Natural killer cell (primary cell): ENCODE results near the gene CEACAM6. TPM values are rescaled to one million over a fixed set of nuclear protein-coding genes. Genes with fewer than 3 reads are reported as not detected.
"Not testable (repeated sequence)": the region's sequence is repeated elsewhere in the genome, so short reads cannot be mapped to it uniquely, and the experiment has no call there.

Experiments used
- ATAC-seq, 3 donors: fragments of 150-1000 bp in 2 of 3; fragments of 200-7000 bp in 1 of 3; cut with Tn5 transposase; 1 replicate in 1 of 3; 2 replicates in 2 of 3; pipeline ENCODE4 v1.10.0; 2021; ENCODE audit warnings: mild to moderate bottlenecking in 2 of 3, moderate library complexity in 2 of 3
- DNase-seq, 2 donors: peaks; one replicate each; pipeline versions ENCODE4 v3.0.0 to v3.0.0-alpha.2; 2013 to 2021; ENCODE audit warnings: mixed read lengths in 1 of 2
- H3K27ac ChIP-seq: one replicate; pipeline ENCODE4 v1.5.1; 2013; ENCODE audit warnings: mild to moderate bottlenecking, low read length
- H3K27me3 ChIP-seq: one replicate; pipeline ENCODE4 v1.6.1; 2013; ENCODE audit warnings: low read length; ENCODE audit not compliant: control insufficient read depth, insufficient read depth
- H3K36me3 ChIP-seq: one replicate; pipeline ENCODE4 v1.6.1; 2013; ENCODE audit warnings: low read length; ENCODE audit not compliant: control insufficient read depth, insufficient read depth
- H3K4me1 ChIP-seq: one replicate; pipeline ENCODE4 v1.6.1; 2013; ENCODE audit warnings: low read length; ENCODE audit not compliant: control insufficient read depth, insufficient read depth
- H3K4me3 ChIP-seq: one replicate; pipeline ENCODE4 v1.5.1; 2013; ENCODE audit warnings: low read length
- H3K9me3 ChIP-seq: one replicate; pipeline ENCODE4 v1.6.1; 2013; ENCODE audit warnings: low read length; ENCODE audit not compliant: control insufficient read depth, insufficient read depth
- H3K27ac Mint-ChIP-seq, 2 donors: one replicate each; pipeline ENCODE4 v1.8.0; 2022; ENCODE audit warnings: mild to moderate bottlenecking in 2 of 2, mixed read lengths in 2 of 2, moderate library complexity in 1 of 2
- H3K27me3 Mint-ChIP-seq, 2 donors: one replicate each; pipeline ENCODE4 v1.8.0; 2022; ENCODE audit warnings: low read depth in 2 of 2, mixed read lengths in 2 of 2
- H3K36me3 Mint-ChIP-seq: one replicate; pipeline ENCODE4 v1.8.0; 2022; ENCODE audit warnings: mixed read lengths
- H3K4me1 Mint-ChIP-seq, 2 donors: one replicate each; pipeline ENCODE4 v1.8.0; 2022; ENCODE audit warnings: mixed read lengths in 2 of 2
- H3K4me3 Mint-ChIP-seq: one replicate; pipeline ENCODE4 v1.8.0; 2022; ENCODE audit warnings: mild to moderate bottlenecking, moderate library complexity, mixed read lengths
- H3K9me3 Mint-ChIP-seq, 2 donors: one replicate each; pipeline ENCODE4 v1.8.0; 2022; ENCODE audit warnings: mixed read lengths in 2 of 2
- CTCF ChIP-seq: fragments of 200-600 bp; IDR thresholded peaks from one replicate; pipeline ENCODE4 v1.8.0; 2022; ENCODE audit warnings: antibody characterized with exemption
- WGBS: methylation state at CpG from one replicate; pipeline ENCODE4 v1.1.7; 2013; ENCODE audit warnings: missing lambda C conversion rate; ENCODE audit not compliant: insufficient coverage; 5-methylcytosine and 5-hydroxymethylcytosine counted together
- intact Hi-C: fragments of 100-400 bp; cut with micrococcal nuclease; formaldehyde crosslinking; loops from one replicate; pipeline ENCODE4 v1.14.2; 2022
- total RNA-seq, 4 donors: library from RNA; stranded (reverse); fragments of 120-200 nt in 1 of 4; gene quantifications; one replicate each; pipeline versions ENCODE4 v1.2.3 to v1.2.4, GENCODE V29; 2013 to 2022

Gene CEACAM6
- total RNA-seq, 3 donors from 2014 or later (not counting 1 experiment from before 2014, with no cell fraction given): not detected

- peaks cover 0 to 26% of the 10 kb centered on the region in 2 donors for H3K27me3 Mint-ChIP-seq
- no peak overlapping the region for H3K27ac Mint-ChIP-seq
These were observed 47.4 kb upstream of the CEACAM6 start for GRCh38 chr19:41707871-41708371.

GRCh38 chr19:41708481-41708880 is 46.8 kb upstream of the CEACAM6 start, which contains the start of gene CEACAM5:
Gene CEACAM5, plus strand, starts transcription at chr19:41708626. Its CDS starts 106 bp downstream, at chr19:41708732.
- Histone ChIP-seq H3K9me3 (no peaks in the 10 kb centered on the region), H3K4me1 (peaks cover 2% of the 10 kb centered on the region), H3K36me3 (no peaks in the 10 kb centered on the region), H3K27me3 (peaks cover 4% of the 10 kb centered on the region), H3K27ac (no peak within 1 kb of the TSS), H3K4me3 (no peak within 1 kb of the TSS)
- WGBS: 62% methylated on average over 4 of the region's 4 CpGs
- peaks cover 0 to 7% of the 10 kb centered on the region in 2 donors for H3K4me1 Mint-ChIP-seq
- TF ChIP-seq CTCF: no peak
- H3K27me3 Mint-ChIP-seq: peaks cover 0 to 27% of the 10 kb centered on the region in 2 donors
- H3K36me3 Mint-ChIP-seq: no peaks in the 10 kb centered on the region
- DNase-seq (no peak), ATAC-seq (no peak)
- no peak within 1 kb of the TSS for H3K27ac Mint-ChIP-seq
- H3K9me3 Mint-ChIP-seq: no peaks in the 10 kb centered on the region
- no peak within 1 kb of the TSS for H3K4me3 Mint-ChIP-seq
- intact Hi-C loops: no loop called here

More at GRCh38 chr19:41707871-41708371, 47.4 kb upstream of the CEACAM6 start:
- no peaks in the 10 kb centered on the region for H3K36me3 Mint-ChIP-seq
- DNase-seq: no peak
- 81% methylated on average over 5 of the region's 5 CpGs for WGBS
- TF ChIP-seq CTCF: no peak
- intact Hi-C loops: no loop called here
- H3K9me3 ChIP-seq: no peaks in the 10 kb centered on the region
- H3K27ac ChIP-seq: no peak overlapping the region
- no peak overlapping the region for H3K4me3 Mint-ChIP-seq
- no peaks in the 10 kb centered on the region for H3K36me3 ChIP-seq
- peaks cover 4% of the 10 kb centered on the region for H3K27me3 ChIP-seq
- H3K4me1 ChIP-seq: peaks cover 2% of the 10 kb centered on the region
- peaks cover 0 to 7% of the 10 kb centered on the region in 2 donors for H3K4me1 Mint-ChIP-seq
- no peaks in the 10 kb centered on the region for H3K9me3 Mint-ChIP-seq
- H3K4me3 ChIP-seq: no peak overlapping the region
- no peak for ATAC-seq

- H3K27ac ChIP-seq, H3K27ac Mint-ChIP-seq, intact Hi-C loops, H3K4me3 ChIP-seq, H3K27me3 ChIP-seq, H3K4me1 ChIP-seq, H3K4me1 Mint-ChIP-seq, H3K36me3 ChIP-seq, H3K36me3 Mint-ChIP-seq, H3K9me3 ChIP-seq, DNase-seq, H3K4me3 Mint-ChIP-seq, ATAC-seq, H3K9me3 Mint-ChIP-seq: not testable (repeated sequence)
- H3K27me3 Mint-ChIP-seq: peaks cover 0 to 28% of the 10 kb centered on the region in 2 donors
- 87% methylated on average over 8 of the region's 8 CpGs for WGBS
These were observed 45.8 kb upstream of the CEACAM6 start for GRCh38 chr19:41709516-41709915.

GRCh38 chr19:41709951-41710645 is 45.2 kb upstream of the CEACAM6 start:
- Mint-ChIP-seq H3K27me3 (peaks cover 0 to 28% of the 10 kb centered on the region in 2 donors), H3K27ac (no peak overlapping the region), H3K4me3 (no peak overlapping the region), H3K9me3 (no peaks in the 10 kb centered on the region), H3K36me3 (no peaks in the 10 kb centered on the region), H3K4me1 (peaks cover 0 to 7% of the 10 kb centered on the region in 2 donors)
- peaks cover 2% of the 10 kb centered on the region for H3K4me1 ChIP-seq
- DNase-seq (no peak), ATAC-seq (no peak)
- peaks cover 4% of the 10 kb centered on the region for H3K27me3 ChIP-seq
- no peaks in the 10 kb centered on the region for H3K36me3 ChIP-seq
- no peak overlapping the region for H3K4me3 ChIP-seq
- 86% methylated on average over 8 of the region's 8 CpGs for WGBS
- no peak overlapping the region for H3K27ac ChIP-seq
- intact Hi-C loops: no loop called here
- H3K9me3 ChIP-seq: no peaks in the 10 kb centered on the region
- no peak for TF ChIP-seq CTCF
